ENCODE data around the gene BNC2.
"Not testable (repeated sequence)": the region's sequence is repeated elsewhere in the genome, so short reads cannot be mapped to it uniquely, and the experiment has no call there.

BNC2 gene

DNA sequence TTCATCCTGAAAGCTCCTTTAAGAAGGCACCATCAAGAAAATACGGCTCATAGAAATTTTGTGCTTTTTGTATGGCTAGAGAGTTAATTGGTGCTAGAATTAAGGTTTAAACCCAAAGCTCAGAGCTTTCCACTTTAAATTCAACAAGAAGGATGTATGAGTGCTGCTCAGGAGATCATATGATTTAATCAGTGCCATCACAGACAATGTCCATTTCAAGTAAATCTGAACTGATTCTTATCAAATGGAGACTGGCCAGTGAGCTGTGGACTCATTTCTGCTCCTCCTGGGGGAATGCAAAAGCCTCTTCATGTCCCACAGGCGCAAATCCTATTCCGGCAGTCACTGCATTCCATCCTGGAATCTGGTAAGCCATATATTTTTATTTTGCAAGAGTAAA lies 327.2 kb downstream of the BNC2 start:
- no peak for DNase-seq (ENCODE audit: extremely low read depth, low read depth)
- no peak for TF ChIP-seq CTCF (IDR thresholded peaks at IDR 0.05; ENCODE audit: low read depth, low read length)

- no peak for TF ChIP-seq CTCF (IDR thresholded peaks at IDR 0.05; ENCODE audit: low read depth, low read length)
- DNase-seq (ENCODE audit: extremely low read depth, low read depth), result no peak
Measured at GRCh38 chr9:16542290-16542689, 328.2 kb downstream of the BNC2 start.

DNA sequence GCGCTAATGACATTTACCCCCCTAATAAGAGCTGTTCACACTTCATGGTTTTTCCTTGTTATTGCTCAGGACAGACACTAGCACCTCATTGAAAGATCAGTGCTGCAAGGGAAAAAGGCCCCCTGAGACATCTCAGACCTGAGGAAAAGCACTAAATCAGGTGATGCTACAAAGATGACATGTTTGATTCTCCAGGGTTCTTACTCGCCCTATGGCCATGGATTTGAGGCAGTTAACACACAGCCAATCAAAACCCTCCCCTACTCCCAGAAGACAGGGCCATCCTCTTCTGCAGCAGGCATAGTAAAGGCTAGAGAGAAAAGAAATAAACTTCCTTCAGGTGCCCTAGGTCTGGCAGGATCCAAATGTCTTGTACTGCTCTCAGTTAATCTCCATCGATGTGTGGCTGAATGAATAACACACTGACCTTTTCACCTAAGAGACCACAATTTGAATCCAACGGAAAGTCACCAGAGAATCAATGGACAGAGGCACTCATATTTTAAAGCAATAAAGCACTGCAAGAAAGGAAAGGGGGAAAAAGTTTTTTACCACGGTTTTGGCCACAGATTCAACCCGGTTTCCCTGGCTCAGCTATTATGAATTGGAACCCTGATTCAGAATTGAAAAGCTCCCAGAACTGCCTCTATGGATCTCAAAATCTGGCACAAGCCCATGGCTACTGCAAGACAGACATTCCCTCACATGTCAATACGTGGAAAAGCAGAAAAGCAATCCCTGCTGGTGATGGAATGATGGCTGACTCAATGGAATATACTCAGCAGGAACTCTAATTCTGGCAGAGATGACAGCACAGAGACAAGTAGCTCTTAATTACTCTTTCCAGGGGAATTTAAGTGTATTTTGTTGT lies 329.5 kb downstream of the BNC2 start:
- no peak for DNase-seq (ENCODE audit: extremely low read depth, low read depth)
- TF ChIP-seq CTCF (IDR thresholded peaks at IDR 0.05; ENCODE audit: low read depth, low read length), result no peak

- not testable (repeated sequence) for DNase-seq (ENCODE audit: extremely low read depth, low read depth)
Measured at GRCh38 chr9:16539626-16540025, 330.8 kb downstream of the BNC2 start.

GRCh38 chr9:16535555-16535954 lies 334.9 kb downstream of the BNC2 start:
- DNase-seq (ENCODE audit: extremely low read depth, low read depth), result no peak
- TF ChIP-seq CTCF (IDR thresholded peaks at IDR 0.05; ENCODE audit: low read depth, low read length), result no peak

GRCh38 chr9:16532681-16533450 lies 337.6 kb downstream of the BNC2 start:
- no peak for DNase-seq (ENCODE audit: extremely low read depth, low read depth)
- no peak for TF ChIP-seq CTCF (IDR thresholded peaks at IDR 0.05; ENCODE audit: low read depth, low read length)

DNA sequence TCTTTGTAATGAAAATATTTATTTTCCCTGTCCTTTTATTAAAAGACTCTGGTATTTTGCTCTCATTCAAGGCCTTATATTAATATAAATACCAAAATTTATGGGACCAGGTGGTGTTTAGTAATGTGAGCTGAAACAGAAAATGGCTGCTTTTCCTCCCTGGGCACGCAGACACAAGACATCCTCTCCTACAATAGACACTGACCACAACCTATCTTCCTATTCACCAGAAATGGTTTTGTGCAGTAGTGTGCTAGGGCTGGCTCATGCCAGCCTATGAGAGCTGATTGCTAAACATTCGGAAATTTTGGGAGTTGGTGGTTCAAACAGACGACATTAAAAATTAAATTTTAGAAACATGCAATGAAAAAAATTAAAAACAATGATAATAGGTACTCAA lies 338.2 kb downstream of the BNC2 start:
- no peak for TF ChIP-seq CTCF (IDR thresholded peaks at IDR 0.05; ENCODE audit: low read depth, low read length)
- DNase-seq (ENCODE audit: extremely low read depth, low read depth), result no peak
